Middle frontal gyrus (tissue), 1 donor: Measurements from ENCODE around the gene SLC2A6.

Source experiments
- DNase-seq: peaks from one replicate; pipeline ENCODE4 v3.0.0-alpha.2; 2015; ENCODE audit warnings: low spot score; ENCODE audit errors: extremely low spot score

Gene SLC2A6

DNA sequence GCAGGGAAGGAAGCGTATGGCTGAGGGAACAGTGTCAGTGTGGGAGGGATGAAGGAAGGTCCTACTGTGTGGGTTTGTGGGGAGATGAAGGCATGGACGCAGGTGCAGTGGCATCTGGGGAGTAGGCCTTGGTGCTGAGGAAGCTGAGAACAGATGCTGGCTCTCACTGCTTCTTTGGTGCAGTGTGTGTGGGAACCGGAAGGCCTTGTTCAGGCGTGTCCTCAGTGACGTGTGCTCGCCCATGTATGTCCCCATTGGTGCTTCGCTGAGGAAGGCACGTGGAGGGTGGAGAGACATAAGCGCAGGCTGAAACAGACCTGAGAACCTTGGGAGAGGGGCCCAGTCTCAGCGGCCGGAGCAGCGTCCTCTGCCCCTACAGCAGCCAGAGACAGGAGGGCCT lies 38.0 kb downstream of the SLC2A6 start:
- DNase-seq, result peak; percentile 14

DNA sequence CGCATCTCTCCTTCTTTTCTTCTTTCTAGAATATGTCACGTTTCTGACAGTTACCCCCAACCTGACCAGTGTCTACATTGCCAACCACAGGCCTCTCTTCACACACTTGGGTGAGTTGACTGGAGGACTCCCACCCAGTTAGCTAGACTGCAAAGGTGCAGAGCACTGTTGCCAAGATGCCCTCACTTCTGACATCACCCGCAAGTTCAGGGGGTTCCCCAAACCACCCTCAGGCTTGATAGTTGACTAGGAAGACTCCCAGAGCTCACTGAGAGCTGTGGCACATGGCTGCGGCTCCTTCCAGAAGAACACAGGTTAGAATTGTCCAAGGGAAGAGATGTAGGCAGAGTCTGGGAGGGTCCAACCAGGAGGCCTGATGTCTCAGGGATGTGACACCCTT lies 39.6 kb downstream of the SLC2A6 start:
- DNase-seq, result no peak

DNA sequence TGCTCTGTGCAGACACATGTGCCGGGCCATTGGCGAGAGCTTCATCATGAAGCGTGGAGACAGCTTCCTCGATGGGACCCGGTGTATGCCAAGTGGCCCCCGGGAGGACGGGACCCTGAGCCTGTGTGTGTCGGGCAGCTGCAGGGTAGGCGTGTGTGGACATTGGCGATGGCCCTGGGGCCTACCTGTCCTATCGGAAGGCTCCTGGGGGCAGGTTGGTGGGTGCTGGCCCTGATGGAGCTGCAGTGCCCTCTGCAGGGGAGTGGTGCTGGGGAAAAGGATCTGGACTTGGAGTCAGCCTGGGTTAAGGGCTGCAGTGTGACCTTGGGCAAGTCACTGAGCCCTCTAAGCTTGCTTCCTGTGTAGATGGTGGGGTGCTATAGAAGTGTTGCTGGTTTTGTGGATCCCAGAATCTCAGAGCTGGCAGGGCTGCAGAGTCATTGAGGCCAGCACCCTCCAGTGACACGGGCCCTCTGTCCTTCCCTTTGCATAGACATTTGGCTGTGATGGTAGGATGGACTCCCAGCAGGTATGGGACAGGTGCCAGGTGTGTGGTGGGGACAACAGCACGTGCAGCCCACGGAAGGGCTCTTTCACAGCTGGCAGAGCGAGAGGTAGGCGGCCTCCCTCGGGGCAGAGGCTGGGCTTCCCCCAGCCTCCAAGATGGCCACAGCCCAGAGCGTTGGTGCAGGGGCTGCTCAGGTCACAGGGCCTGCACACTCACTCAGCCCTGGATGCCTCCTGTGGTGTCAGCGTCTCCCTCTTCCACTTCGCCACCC lies 41.0 kb downstream of the SLC2A6 start:
- no peak for DNase-seq

GRCh38 chr9:133436681-133437080 lies 42.2 kb downstream of the SLC2A6 start:
- no peak for DNase-seq

GRCh38 chr9:133433351-133433843 lies 45.5 kb downstream of the SLC2A6 start:
- DNase-seq, result no peak

- no peak for DNase-seq
These were observed 48.7 kb downstream of the SLC2A6 start for GRCh38 chr9:133430244-133430643.

- no peak for DNase-seq
These were observed 49.2 kb downstream of the SLC2A6 start for GRCh38 chr9:133429641-133430161.

DNA sequence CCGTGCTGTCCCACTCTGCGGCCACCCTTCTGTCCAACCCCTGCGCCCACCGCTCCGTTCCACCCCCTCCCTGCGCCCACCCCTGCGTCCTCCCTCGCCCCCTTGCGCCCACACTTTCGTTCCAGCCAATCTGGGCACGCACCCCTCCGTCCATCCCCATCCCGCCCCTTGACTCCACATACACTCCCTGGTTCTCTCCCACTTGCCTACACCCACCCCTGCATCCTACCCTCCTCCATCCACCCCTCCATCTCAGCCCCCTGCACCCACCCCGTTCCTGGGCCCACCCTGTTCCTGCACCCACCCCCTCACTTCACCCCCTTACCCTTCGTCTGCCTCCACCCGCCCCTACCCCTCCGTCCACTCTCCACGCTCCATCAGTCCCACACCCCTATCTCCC lies 49.7 kb downstream of the SLC2A6 start:
- DNase-seq, result no peak

GRCh38 chr9:133428617-133429101 lies 50.2 kb downstream of the SLC2A6 start:
- no peak for DNase-seq

DNA sequence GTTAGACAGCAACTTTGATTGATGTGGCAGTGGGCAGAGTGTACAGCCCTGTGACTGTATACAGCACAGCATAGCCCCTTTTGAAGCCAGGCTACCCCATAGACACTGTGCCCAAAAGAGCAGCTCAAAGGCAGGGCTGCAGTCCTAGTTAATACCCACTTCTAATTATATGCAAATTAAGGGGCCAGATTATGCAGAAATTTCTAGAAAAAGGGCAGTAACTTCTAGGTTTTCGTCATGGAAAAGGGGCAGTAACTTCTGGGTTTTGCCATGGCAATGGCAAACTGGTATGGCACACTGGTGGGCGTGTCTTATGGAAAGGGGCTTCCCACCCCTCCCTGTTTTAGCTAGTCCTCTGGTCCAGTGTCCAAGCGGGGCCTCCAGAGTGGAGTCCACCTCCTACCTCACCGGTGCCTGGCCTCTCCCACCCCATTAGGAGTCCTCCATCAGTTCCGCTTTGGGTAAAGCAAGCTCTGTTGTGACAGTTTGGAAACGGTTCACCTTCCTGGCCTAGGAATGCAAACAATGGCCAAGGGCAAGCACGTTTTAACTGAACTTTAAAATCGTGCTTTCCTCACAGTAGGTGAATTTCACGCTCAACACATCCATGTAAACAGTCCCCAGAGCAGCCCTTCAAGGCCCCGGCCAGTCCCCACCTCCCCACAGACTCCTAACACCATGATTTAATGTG lies 51.1 kb downstream of the SLC2A6 start:
- DNase-seq, result no peak

GRCh38 chr9:133426011-133426410 lies 52.9 kb downstream of the SLC2A6 start:
- no peak for DNase-seq

GRCh38 chr9:133425049-133425632 lies 53.8 kb downstream of the SLC2A6 start:
- DNase-seq, result no peak

DNA sequence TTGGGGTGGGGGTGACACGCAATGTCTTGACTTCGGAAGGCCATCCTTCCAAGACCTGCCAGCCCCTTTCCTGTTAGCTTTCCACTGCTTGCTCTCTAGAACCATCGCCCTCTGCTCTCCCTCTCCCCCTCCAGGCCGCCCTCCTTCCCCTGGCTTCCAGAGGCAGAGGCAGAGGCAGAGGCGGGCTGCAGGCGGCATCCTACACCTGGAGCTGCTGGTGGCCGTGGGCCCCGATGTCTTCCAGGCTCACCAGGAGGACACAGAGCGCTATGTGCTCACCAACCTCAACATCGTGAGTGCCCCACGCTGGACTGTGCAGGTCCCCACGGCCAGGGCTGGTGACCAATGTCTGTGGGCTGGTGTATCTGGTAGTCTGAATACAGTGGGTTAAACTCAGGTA lies 54.7 kb downstream of the SLC2A6 start:
- no peak for DNase-seq

DNA sequence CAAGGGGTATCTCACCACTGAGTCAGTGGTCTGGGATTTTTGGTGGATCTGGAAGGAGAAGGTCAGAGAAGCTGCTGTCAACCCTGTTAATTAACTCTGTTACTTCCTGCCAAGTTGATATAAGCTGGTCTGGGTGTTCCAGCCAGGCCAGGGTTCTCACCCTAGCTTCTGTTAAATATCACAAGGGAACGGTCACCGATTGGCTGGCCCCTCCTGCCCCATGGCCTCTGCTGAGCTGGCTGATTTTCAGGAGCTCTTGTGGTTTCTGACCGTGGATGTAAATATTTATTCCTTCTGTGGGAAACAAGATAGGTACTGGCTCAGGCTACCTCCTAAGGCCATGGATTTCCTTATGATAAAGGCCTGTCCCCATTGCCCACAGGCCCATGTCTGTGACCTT lies 55.7 kb downstream of the SLC2A6 start:
- no peak for DNase-seq

- no peak for DNase-seq
These were observed 57.0 kb downstream of the SLC2A6 start, which contains the start of gene ADAMTS13 for GRCh38 chr9:133421615-133422542. Gene ADAMTS13, plus strand, starts transcription at chr9:133422367. Its CDS starts 77 bp downstream, at chr9:133422444.
